ENCODE results near the gene SMPX.

- TF ChIP-seq, protein P1, sequence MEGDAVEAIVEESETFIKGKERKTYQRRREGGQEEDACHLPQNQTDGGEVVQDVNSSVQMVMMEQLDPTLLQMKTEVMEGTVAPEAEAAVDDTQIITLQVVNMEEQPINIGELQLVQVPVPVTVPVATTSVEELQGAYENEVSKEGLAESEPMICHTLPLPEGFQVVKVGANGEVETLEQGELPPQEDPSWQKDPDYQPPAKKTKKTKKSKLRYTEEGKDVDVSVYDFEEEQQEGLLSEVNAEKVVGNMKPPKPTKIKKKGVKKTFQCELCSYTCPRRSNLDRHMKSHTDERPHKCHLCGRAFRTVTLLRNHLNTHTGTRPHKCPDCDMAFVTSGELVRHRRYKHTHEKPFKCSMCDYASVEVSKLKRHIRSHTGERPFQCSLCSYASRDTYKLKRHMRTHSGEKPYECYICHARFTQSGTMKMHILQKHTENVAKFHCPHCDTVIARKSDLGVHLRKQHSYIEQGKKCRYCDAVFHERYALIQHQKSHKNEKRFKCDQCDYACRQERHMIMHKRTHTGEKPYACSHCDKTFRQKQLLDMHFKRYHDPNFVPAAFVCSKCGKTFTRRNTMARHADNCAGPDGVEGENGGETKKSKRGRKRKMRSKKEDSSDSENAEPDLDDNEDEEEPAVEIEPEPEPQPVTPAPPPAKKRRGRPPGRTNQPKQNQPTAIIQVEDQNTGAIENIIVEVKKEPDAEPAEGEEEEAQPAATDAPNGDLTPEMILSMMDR (IDR thresholded peaks at IDR 0.05) = no peak
- TF ChIP-seq EP300 (IDR thresholded peaks at IDR 0.05) (no peak), ZSCAN20 (CRISPR knock-in tag; IDR thresholded peaks at IDR 0.05) (no peak), MAZ (IDR thresholded peaks at IDR 0.05; ENCODE audit: borderline replicate concordance, low read depth, low read length) (no peak), POLR2A (IDR thresholded peaks at IDR 0.05; ENCODE audit: low read length) (no peak), PHF8 (IDR thresholded peaks at IDR 0.05; ENCODE audit: borderline replicate concordance, low read depth) (no peak), MAFK (IDR thresholded peaks at IDR 0.05; ENCODE audit: partially characterized antibody) (no peak), ZNF302 (CRISPR knock-in tag; IDR thresholded peaks at IDR 0.05) (no peak)
Observed at GRCh38 chrX:21748235-21748634, 9.7 kb downstream of the SMPX start.

Data from A549 (cell line).